ENCODE data around the gene SP110. TPM values are rescaled to one million over a fixed set of nuclear protein-coding genes. Genes with fewer than 3 reads are reported as not detected.

The SP110 gene
- total and polyA plus RNA-seq, 2 donors (not counting 1 experiment from before 2014, with no cell fraction given), result 162 to 280 TPM

Other genes starting within 250 kb of the SP110 start
- gene SLC16A14, start 151.1 kb downstream of the SP110 start, total RNA-seq, result 2.4 and 2.7 TPM in 2 replicates
- 0.18 and 0.26 TPM in 2 replicates for gene SLC16A14, start 151.1 kb downstream of the SP110 start, polyA plus RNA-seq
- 411 and 424 TPM in 2 replicates for gene SP140, start 5.8 kb upstream of the SP110 start, total RNA-seq
- gene SP140, start 5.8 kb upstream of the SP110 start, polyA plus RNA-seq, result 71.1 and 78.7 TPM in 2 replicates
- 154 and 167 TPM in 2 replicates for gene SP140L, start 107.2 kb upstream of the SP110 start, total RNA-seq
- gene SP140L, start 107.2 kb upstream of the SP110 start, polyA plus RNA-seq, result 94.6 and 161 TPM in 2 replicates
- gene SP100, start 196.2 kb upstream of the SP110 start, total RNA-seq, result 554 and 579 TPM in 2 replicates
- 209 and 290 TPM in 2 replicates for gene SP100, start 196.2 kb upstream of the SP110 start, polyA plus RNA-seq

Data from B cell (primary cell).